ENCODE results near the gene HEY2. TPM values are rescaled to one million over a fixed set of nuclear protein-coding genes. Genes with fewer than 3 reads are reported as not detected.

Gene HEY2
- total and polyA plus RNA-seq, 10 donors: 0.59 to 3.7 (median 1.6) TPM

DNA sequence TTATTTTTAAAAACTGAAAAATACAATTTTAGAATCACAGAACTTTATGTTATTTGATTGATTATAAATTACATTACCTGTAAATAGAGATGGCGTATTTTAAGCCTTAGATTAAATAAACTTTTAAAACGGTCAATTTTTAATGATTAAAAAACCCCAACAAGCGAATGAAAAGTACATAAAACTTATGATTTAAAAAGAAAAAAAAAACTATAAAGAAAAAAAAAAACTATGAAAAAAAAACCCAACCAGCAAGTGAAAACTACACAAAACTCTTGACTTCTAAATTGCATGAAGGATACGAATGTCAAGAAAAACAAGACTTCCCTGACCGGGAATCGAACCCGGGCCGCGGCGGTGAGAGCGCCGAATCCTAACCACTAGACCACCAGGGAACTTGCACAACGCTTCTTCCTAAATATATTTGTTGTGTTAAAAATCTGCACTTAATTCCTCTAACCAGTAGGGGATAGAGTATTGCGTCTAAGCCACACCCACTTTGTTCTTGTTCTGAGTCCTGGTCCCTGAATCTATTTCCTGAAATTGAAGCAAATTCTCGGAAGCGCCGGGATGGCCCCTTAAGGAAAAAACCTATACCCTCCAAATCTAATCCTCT lies 30.6 kb downstream of the HEY2 start:
- WGBS, 5 donors: 13 to 15% (median 14%) methylated on average over 17 of the region's 17 CpGs
- peak; percentile 90 for DNase-seq
- H3K9me3 ChIP-seq: no peaks in the 10 kb centered on the region
- TF ChIP-seq POLR2A (IDR thresholded peaks at IDR 0.05) (no peak), CTCF (IDR thresholded peaks at IDR 0.05 in 8 of 11, conservative IDR thresholded peaks at IDR 0.05 in 3 of 11) (peak in 10 of 11 experiments; percentile 38 to 78 (median 58)), POLR2AphosphoS5 (IDR thresholded peaks at IDR 0.05) (peak in 1 of 3 donors; percentile 55)
- H3K27ac ChIP-seq: peak overlapping the region; percentile 93 to 98 (median 96)
- no peaks in the 10 kb centered on the region for H3K27me3 ChIP-seq (replicated peaks in 1 of 7)
- H3K36me3 ChIP-seq: no peaks in the 10 kb centered on the region
- intact Hi-C loops (cut with DNase I; ENCODE audit: low total_unique reads): loop anchor here (5.0 kb wide), 2 partner anchors 177 to 192 kb away; partner anchors contain the start of gene HINT3
- peaks cover 7 to 34% (median 14%) of the 10 kb centered on the region in 6 donors for H3K4me1 ChIP-seq
- peak overlapping the region; percentile 50 to 83 (median 60) for H3K4me3 ChIP-seq

- WGBS, 5 donors: 0% methylated on average over 28 of the region's 28 CpGs
- H3K27ac ChIP-seq: peak overlapping the region; percentile 93 to 98 (median 96)
- peaks cover 7 to 34% (median 14%) of the 10 kb centered on the region in 6 donors for H3K4me1 ChIP-seq
- DNase-seq: peak; percentile 88
- H3K4me3 ChIP-seq: peak overlapping the region; percentile 50 to 83 (median 60)
- no peaks in the 10 kb centered on the region for H3K9me3 ChIP-seq
- no peaks in the 10 kb centered on the region for H3K36me3 ChIP-seq
- intact Hi-C loops (cut with DNase I; ENCODE audit: low total_unique reads): loop anchor here (5.0 kb wide), 2 partner anchors 177 to 192 kb away; partner anchors contain the start of gene HINT3
- H3K27me3 ChIP-seq (replicated peaks in 1 of 7): no peaks in the 10 kb centered on the region
- TF ChIP-seq POLR2AphosphoS5 (IDR thresholded peaks at IDR 0.05) (peak in 2 of 3 donors; percentile 81), POLR2A (IDR thresholded peaks at IDR 0.05) (peak in 2 of 3 donors; percentile 28 to 58), CTCF (IDR thresholded peaks at IDR 0.05 in 8 of 11, conservative IDR thresholded peaks at IDR 0.05 in 3 of 11) (no peak)
These were observed 31.3 kb downstream of the HEY2 start for GRCh38 chr6:125780540-125781313.

GRCh38 chr6:125781314-125781868 lies 32.0 kb downstream of the HEY2 start:
- intact Hi-C loops (cut with DNase I; ENCODE audit: low total_unique reads): loop anchor here (5.0 kb wide), 2 partner anchors 176 to 191 kb away; partner anchors contain the start of gene HINT3
- peak; percentile 76 for DNase-seq
- 0 to 1% (median 0%) methylated on average over 3 of the region's 3 CpGs for WGBS, 5 donors

More at GRCh38 chr6:125781314-125781868, 32.0 kb downstream of the HEY2 start:
- peaks cover 7 to 34% (median 14%) of the 10 kb centered on the region in 6 donors for H3K4me1 ChIP-seq
- H3K4me3 ChIP-seq: peak overlapping the region; percentile 50 to 83 (median 60)
- TF ChIP-seq POLR2AphosphoS5 (IDR thresholded peaks at IDR 0.05) (no peak), POLR2A (IDR thresholded peaks at IDR 0.05) (no peak), CTCF (IDR thresholded peaks at IDR 0.05 in 8 of 11, conservative IDR thresholded peaks at IDR 0.05 in 3 of 11) (no peak)
- no peaks in the 10 kb centered on the region for H3K27me3 ChIP-seq (replicated peaks in 1 of 7)
- no peaks in the 10 kb centered on the region for H3K9me3 ChIP-seq
- H3K36me3 ChIP-seq: peaks cover 0 to under 1% (median 0%) of the 10 kb centered on the region in 6 donors
- peak overlapping the region; percentile 93 to 98 (median 96) for H3K27ac ChIP-seq
